ENCODE data around the gene EBNA1BP2.
A peak's percentile ranks its signal among the peaks of the same experiment; 100 is the strongest.

EBNA1BP2 gene

GRCh38 chr1:43174873-43175272, 2.8 kb upstream of the EBNA1BP2 start:
- ChIA-PET CTCF (no interaction called here), POLR2A (no interaction called here)
- H3K4me3 ChIP-seq (ENCODE audit: low read depth, low read length), result no peak overlapping the region
- TF ChIP-seq, protein P1, sequence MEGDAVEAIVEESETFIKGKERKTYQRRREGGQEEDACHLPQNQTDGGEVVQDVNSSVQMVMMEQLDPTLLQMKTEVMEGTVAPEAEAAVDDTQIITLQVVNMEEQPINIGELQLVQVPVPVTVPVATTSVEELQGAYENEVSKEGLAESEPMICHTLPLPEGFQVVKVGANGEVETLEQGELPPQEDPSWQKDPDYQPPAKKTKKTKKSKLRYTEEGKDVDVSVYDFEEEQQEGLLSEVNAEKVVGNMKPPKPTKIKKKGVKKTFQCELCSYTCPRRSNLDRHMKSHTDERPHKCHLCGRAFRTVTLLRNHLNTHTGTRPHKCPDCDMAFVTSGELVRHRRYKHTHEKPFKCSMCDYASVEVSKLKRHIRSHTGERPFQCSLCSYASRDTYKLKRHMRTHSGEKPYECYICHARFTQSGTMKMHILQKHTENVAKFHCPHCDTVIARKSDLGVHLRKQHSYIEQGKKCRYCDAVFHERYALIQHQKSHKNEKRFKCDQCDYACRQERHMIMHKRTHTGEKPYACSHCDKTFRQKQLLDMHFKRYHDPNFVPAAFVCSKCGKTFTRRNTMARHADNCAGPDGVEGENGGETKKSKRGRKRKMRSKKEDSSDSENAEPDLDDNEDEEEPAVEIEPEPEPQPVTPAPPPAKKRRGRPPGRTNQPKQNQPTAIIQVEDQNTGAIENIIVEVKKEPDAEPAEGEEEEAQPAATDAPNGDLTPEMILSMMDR (IDR thresholded peaks at IDR 0.05; ENCODE audit: insufficient read depth, low read length, missing control alignments), result no peak
- DNase-seq (ENCODE audit: low read depth, low spot score), result no peak

- peak overlapping the region; percentile 95 for H3K4me3 ChIP-seq (ENCODE audit: low read depth, low read length)
- TF ChIP-seq, protein P1 (IDR thresholded peaks at IDR 0.05; ENCODE audit: insufficient read depth, low read length, missing control alignments), result no peak
- POLR2A ChIA-PET, result interaction anchor here (1.5 kb wide), 1 partner anchor 34 kb away, joined by 6 read pairs; no protein-coding TSS in a partner anchor
- peak; percentile 26 for DNase-seq (ENCODE audit: low read depth, low spot score)
- CTCF ChIA-PET, result interaction anchor here (1.0 to 1.3 kb wide), 2 partner anchors 258 to 260 kb away, joined by 3 read pairs; no protein-coding TSS in a partner anchor
Measured at GRCh38 chr1:43172527-43172972, 460 bp upstream of the EBNA1BP2 start.

DNA sequence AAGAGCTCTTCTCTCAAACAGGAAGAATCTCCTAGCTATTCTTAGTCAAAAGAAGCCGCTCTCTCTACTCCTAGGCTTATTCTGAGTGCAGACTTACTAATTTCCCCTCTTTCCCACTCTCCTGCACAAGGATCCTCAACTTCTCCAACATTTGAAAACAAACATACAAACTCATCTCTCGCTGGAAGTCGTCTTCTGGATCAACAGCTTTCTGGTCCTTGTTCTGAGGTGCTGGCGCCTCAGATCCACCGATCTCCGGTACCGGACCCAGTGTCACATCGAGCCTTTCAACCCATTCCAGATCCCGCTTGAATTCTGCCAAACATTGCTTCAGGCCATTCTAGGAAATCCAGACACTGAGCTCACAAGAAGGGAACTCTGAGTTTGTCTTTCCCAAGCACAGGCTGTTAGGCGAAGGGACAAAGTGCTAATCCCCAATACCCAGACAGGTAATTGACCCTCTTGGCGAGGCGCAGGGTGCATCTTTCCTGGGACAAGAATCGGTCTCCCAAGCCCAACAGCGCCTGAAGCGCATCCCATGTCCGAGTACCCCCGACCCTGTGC, 696 bp downstream of the EBNA1BP2 start:
- ChIA-PET CTCF (interaction anchor here (1.0 to 1.2 kb wide), 2 partner anchors 56 to 259 kb away, joined by 3 read pairs; no protein-coding TSS in a partner anchor), POLR2A (interaction anchor here (1.5 kb wide), 1 partner anchor 35 kb away, joined by 6 read pairs; no protein-coding TSS in a partner anchor)
- no peak for DNase-seq (ENCODE audit: low read depth, low spot score)
- H3K4me3 ChIP-seq (ENCODE audit: low read depth, low read length), result peak overlapping the region; percentile 95
- TF ChIP-seq, protein P1 (IDR thresholded peaks at IDR 0.05; ENCODE audit: insufficient read depth, low read length, missing control alignments), result no peak

DNA sequence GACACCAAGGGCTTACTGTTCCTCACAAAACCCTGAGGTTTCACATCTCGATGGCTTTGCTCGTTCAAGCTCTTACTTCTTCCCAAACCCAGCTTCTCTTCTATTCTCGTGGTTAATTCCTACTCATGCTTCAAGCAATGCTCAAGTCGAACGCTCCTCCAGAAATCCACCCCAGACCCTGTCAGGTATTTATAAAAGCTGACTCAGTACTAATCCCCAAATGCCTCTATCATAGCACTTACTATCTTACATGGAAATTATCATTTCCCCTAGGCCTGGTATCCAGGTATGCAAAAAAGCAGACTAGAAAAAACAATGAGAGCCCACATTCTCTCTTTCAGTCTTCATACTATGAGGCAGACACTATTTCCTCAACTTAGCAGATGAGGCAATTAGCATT, 6.3 kb downstream of the EBNA1BP2 start:
- POLR2A ChIA-PET, result no interaction called here
- no peak for DNase-seq (ENCODE audit: low read depth, low spot score)

DNA sequence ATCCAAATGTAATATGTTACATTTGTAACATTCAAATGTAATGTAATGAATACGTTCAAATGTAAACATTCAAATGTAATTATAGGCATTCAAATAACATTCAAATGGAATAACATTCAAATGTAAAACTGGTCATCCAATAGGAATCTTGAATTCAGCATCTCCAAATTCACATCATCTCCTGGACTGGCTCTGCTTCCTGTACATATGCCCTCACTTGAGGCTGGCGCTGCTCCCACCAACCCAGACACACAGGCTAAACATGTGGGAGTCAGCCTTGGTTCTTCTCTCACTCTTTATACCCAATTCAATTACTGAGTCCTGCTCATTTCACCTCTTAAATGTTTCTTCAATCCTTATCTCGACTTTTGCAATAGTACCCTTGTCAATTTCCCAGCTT, 6.9 kb downstream of the EBNA1BP2 start:
- POLR2A ChIA-PET, result no interaction called here
- CTCF ChIA-PET, result interaction anchor here (1.5 kb wide), 1 partner anchor 13 kb away, joined by 5 read pairs; no protein-coding TSS in a partner anchor
- TF ChIP-seq, protein P1 (IDR thresholded peaks at IDR 0.05; ENCODE audit: insufficient read depth, low read length, missing control alignments), result no peak
- no peak for DNase-seq (ENCODE audit: low read depth, low spot score)
- H3K4me3 ChIP-seq (ENCODE audit: low read depth, low read length), result no peak overlapping the region

More for the DNA sequence above, 6.3 kb downstream of the EBNA1BP2 start:
- CTCF ChIA-PET, result interaction anchor here (1.5 kb wide), 1 partner anchor 14 kb away, joined by 5 read pairs; no protein-coding TSS in a partner anchor
- no peak overlapping the region for H3K4me3 ChIP-seq (ENCODE audit: low read depth, low read length)
- TF ChIP-seq, protein P1 (IDR thresholded peaks at IDR 0.05; ENCODE audit: insufficient read depth, low read length, missing control alignments), result no peak

DNA sequence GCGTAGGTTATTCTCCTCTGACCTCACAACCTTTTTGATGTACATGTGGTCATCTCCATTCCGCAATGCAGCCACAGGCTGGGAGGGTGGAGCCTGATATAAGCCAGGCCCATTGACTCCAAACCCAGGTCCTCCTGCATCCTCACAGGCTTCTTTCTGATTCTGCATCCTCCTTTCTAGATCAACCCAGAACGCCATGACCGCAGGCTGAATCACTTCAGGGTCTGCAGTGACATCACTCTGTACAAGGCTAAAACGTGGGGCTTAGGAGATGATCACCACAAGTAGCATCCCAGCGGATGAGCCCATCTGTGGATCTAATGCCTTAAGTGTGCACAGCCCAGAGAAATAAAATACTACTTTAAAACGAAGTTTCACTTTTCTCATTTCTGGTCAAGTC, 16.1 kb downstream of the EBNA1BP2 start:
- CTCF ChIA-PET, result no interaction called here
- TF ChIP-seq, protein P1 (IDR thresholded peaks at IDR 0.05; ENCODE audit: insufficient read depth, low read length, missing control alignments), result no peak
- no peak for DNase-seq (ENCODE audit: low read depth, low spot score)
- POLR2A ChIA-PET, result no interaction called here
- no peak overlapping the region for H3K4me3 ChIP-seq (ENCODE audit: low read depth, low read length)

Measured in AG04449 (cell line).